Neuron (in vitro differentiated cells): Measurements from ENCODE around the gene VWA5B1.

Source experiments
- H2AFZ ChIP-seq: one replicate; pipeline ENCODE4 v1.6.1; 2013; ENCODE audit warnings: low read depth, mild to moderate bottlenecking, inconsistent platforms, low read length, moderate library complexity
- H3K27me3 ChIP-seq: one replicate; pipeline ENCODE4 v1.6.1; 2013; ENCODE audit warnings: low read length; ENCODE audit not compliant: insufficient read depth
- H3K36me3 ChIP-seq: one replicate; pipeline ENCODE4 v1.6.1; 2013; ENCODE audit warnings: low read length; ENCODE audit not compliant: insufficient read depth
- H3K4me1 ChIP-seq: one replicate; pipeline ENCODE4 v1.6.1; 2013; ENCODE audit warnings: low read length; ENCODE audit not compliant: insufficient read depth
- H3K4me3 ChIP-seq: 2 replicates; pipeline ENCODE4 v1.5.1; 2013; ENCODE audit warnings: mild to moderate bottlenecking, low read length, moderate library complexity
- H3K9me3 ChIP-seq: one replicate; pipeline ENCODE4 v1.6.1; 2013; ENCODE audit warnings: low read length

Gene VWA5B1

DNA sequence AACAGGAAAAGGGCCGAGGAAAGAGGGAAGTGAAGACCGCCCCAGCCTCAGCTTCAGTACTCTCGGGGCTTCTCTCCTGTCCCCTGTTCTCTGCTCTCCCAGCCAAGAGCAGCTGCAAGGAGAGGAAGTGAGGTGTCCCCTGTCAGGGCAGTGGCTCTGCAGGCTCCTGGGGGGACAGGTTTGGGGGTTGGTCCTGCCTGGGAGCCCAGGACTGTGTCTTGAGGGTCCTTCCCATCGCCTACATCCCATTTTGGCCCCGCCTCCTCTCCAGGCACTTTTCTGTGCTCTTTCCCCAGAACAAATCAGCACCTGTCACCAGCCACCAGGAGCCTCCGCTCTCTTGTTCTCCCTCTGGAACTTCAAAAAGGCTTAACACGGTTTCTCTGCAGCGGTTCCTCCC is 82.6 kb downstream of the VWA5B1 start:
- H3K4me1 ChIP-seq, result no peaks in the 10 kb centered on the region
- H3K9me3 ChIP-seq, result no peaks in the 10 kb centered on the region
- H2AFZ ChIP-seq, result no peak overlapping the region
- peaks cover 37% of the 10 kb centered on the region for H3K27me3 ChIP-seq
- no peak overlapping the region for H3K4me3 ChIP-seq
- H3K36me3 ChIP-seq, result no peaks in the 10 kb centered on the region

GRCh38 chr1:20373764-20374163 is 83.1 kb downstream of the VWA5B1 start:
- no peak overlapping the region for H2AFZ ChIP-seq
- H3K4me1 ChIP-seq, result no peaks in the 10 kb centered on the region
- H3K4me3 ChIP-seq, result no peak overlapping the region
- no peaks in the 10 kb centered on the region for H3K36me3 ChIP-seq
- H3K27me3 ChIP-seq, result peaks cover 33% of the 10 kb centered on the region
- H3K9me3 ChIP-seq, result no peaks in the 10 kb centered on the region

DNA sequence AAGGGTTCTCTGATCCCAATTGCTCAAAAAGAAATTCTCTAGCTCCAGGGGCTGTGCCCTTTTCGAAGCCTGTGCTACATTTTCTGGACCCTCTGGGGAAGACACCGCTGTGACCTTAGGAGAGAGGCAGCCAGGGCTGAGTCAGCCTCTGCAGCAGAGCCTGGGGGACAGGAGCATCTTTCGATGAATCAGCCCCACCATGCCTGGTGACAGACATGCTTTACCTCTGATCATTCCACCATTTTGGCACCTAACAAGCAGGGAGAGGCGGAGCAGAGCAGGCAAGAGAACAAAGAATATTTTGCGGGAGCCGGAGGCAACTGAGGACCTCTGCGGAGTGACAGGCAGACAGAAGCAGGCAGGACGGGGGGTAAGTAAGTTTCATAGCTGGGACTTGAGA is 84.9 kb downstream of the VWA5B1 start:
- Histone ChIP-seq H3K4me3 (no peak overlapping the region), H3K27me3 (peaks cover 21% of the 10 kb centered on the region), H3K36me3 (no peaks in the 10 kb centered on the region), H3K4me1 (no peaks in the 10 kb centered on the region), H2AFZ (no peak overlapping the region), H3K9me3 (no peaks in the 10 kb centered on the region)

GRCh38 chr1:20376171-20376570 is 85.5 kb downstream of the VWA5B1 start:
- Histone ChIP-seq H3K9me3 (no peaks in the 10 kb centered on the region), H3K4me1 (no peaks in the 10 kb centered on the region), H2AFZ (no peak overlapping the region), H3K36me3 (no peaks in the 10 kb centered on the region), H3K27me3 (peaks cover 21% of the 10 kb centered on the region), H3K4me3 (no peak overlapping the region)

- peaks cover 21% of the 10 kb centered on the region for H3K27me3 ChIP-seq
- no peak overlapping the region for H3K4me3 ChIP-seq
- H3K9me3 ChIP-seq, result no peaks in the 10 kb centered on the region
- no peaks in the 10 kb centered on the region for H3K4me1 ChIP-seq
- H3K36me3 ChIP-seq, result no peaks in the 10 kb centered on the region
- H2AFZ ChIP-seq, result no peak overlapping the region
Measured at GRCh38 chr1:20376880-20377494, 86.3 kb downstream of the VWA5B1 start.

DNA sequence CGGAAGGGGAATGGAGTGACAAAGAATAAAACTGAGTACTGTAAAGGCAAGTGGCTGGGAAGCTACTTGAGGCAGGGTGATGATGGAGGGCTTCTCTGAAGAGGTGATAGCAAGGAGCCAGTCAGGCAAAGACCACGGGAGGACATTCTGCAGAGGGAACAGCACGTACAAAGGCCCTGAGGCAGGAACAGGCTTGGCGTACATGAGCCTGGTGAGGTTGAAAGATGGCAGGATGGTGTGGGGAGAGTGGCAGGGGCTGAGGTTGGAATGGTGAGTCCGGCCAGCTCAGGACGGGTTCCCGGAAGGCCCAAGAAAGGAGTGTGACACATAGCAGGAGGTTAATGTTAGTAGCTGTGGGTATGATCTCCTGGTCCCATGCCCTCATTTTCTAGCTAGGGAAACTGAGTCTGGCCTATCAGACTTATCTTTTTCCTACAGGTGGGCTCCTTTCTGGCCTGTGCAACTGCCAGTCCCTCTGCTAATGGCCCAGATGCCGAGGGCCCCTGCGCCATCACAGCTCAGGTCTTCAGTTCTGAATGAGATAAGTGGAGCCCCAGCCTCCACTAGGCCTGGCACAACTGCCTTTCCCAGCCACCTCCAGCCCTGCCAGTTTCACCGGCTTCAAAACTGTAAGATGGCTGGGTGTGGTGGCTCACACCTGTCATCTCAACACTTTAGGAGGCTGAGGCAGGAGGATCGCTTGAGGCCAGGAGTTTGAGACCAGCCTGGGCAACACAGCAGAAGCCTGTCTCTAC is 87.0 kb downstream of the VWA5B1 start:
- H2AFZ ChIP-seq, result no peak overlapping the region
- H3K4me1 ChIP-seq, result no peaks in the 10 kb centered on the region
- H3K27me3 ChIP-seq, result peaks cover 21% of the 10 kb centered on the region
- no peaks in the 10 kb centered on the region for H3K9me3 ChIP-seq
- no peaks in the 10 kb centered on the region for H3K36me3 ChIP-seq
- no peak overlapping the region for H3K4me3 ChIP-seq

DNA sequence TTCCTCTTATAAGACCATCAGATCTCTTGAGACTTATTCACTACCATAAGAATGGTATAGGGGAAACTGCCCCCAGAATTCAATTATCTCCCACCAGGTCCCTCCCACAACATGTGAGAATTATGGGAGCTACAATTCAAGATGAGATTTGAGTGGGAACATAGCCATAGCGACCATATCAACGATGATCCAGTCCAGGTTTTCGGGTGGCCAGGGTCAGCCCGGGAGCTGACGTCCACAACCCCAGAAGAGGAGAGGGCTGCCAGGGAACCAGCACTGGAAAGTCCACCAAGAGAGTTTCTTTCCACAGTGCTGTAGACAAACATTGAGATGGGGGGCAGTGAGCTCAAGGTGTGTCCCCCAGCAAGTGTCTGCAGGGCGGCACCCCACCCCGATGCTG is 88.4 kb downstream of the VWA5B1 start:
- no peak overlapping the region for H3K4me3 ChIP-seq
- H3K4me1 ChIP-seq, result no peaks in the 10 kb centered on the region
- no peaks in the 10 kb centered on the region for H3K36me3 ChIP-seq
- H3K27me3 ChIP-seq, result peaks cover 17% of the 10 kb centered on the region
- H3K9me3 ChIP-seq, result no peaks in the 10 kb centered on the region
- H2AFZ ChIP-seq, result no peak overlapping the region

DNA sequence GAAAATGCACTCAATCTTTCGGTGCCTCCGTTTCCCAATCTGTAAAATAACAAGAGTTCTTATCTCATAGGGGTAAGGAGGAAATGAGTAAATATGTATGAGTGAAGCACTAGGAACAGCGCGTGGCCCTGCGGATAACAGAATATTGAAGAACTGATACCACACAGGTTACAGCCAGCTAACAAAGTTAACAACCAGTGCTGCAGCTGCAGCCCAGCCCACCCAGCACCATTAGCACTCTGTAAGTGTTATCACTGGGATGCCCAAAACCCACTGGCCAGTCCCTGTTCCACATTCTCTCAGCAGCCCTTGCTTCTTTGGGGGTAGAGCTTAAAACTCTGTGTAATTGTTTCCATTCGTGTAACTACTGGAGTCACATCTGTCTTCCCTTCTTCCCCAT is 89.5 kb downstream of the VWA5B1 start:
- Histone ChIP-seq H3K9me3 (no peaks in the 10 kb centered on the region), H3K27me3 (peaks cover 13% of the 10 kb centered on the region), H3K4me3 (no peak overlapping the region)

DNA sequence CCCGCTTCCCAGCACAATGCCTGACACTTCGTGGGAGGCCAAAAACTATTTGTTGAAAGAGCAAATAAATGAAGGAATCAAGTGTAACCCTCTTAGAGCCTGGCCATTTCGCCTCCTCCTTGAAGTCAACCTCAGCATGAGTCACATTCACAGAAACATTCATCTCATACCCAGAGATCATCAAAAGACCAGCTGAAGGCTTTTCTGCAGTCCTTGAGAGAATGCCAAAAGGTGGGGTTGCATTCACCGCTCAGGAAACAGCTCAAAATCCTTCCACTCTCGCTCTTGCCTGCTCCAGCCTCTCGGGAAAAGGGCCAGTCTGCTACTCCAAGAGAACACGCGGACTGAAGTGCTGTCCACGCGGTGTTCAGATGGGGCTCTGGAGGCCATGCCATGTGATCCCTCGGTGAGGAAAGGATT is 90.0 kb downstream of the VWA5B1 start:
- Histone ChIP-seq H3K9me3 (no peaks in the 10 kb centered on the region), H3K4me1 (no peaks in the 10 kb centered on the region), H3K36me3 (no peaks in the 10 kb centered on the region), H3K27me3 (peaks cover 13% of the 10 kb centered on the region), H2AFZ (no peak overlapping the region), H3K4me3 (no peak overlapping the region)

More for the DNA sequence above, 89.5 kb downstream of the VWA5B1 start:
- H2AFZ ChIP-seq, result no peak overlapping the region
- no peaks in the 10 kb centered on the region for H3K36me3 ChIP-seq
- no peaks in the 10 kb centered on the region for H3K4me1 ChIP-seq

- Histone ChIP-seq H3K4me1 (no peaks in the 10 kb centered on the region), H2AFZ (no peak overlapping the region), H3K4me3 (no peak overlapping the region), H3K27me3 (peaks cover 15% of the 10 kb centered on the region), H3K9me3 (no peaks in the 10 kb centered on the region), H3K36me3 (no peaks in the 10 kb centered on the region)
Measured at GRCh38 chr1:20381045-20381641, 90.5 kb downstream of the VWA5B1 start.

GRCh38 chr1:20381961-20382360 is 91.3 kb downstream of the VWA5B1 start:
- no peaks in the 10 kb centered on the region for H3K36me3 ChIP-seq
- no peaks in the 10 kb centered on the region for H3K9me3 ChIP-seq
- H3K4me3 ChIP-seq, result no peak overlapping the region
- H2AFZ ChIP-seq, result no peak overlapping the region
- peaks cover 2% of the 10 kb centered on the region for H3K4me1 ChIP-seq
- peaks cover 18% of the 10 kb centered on the region for H3K27me3 ChIP-seq

DNA sequence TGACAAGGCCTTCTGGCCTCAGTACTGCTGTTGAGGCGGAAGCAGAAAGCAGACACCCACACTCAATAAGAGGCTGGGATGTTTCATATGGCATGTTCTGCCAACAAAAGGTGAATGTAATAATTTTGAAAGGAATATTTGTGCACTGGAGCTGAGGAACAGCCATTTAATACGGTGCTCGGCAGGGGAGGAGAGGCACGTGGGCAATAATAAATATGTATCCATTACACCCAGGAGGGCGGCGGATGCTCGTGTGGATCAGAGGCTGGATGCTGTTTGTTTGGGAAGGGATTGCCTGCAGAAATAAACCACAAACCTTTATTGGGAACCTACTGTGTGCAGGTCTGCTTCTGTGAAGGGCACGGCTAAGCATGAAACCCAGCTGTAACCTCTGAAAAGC is 92.0 kb downstream of the VWA5B1 start:
- Histone ChIP-seq H3K27me3 (peaks cover 23% of the 10 kb centered on the region), H2AFZ (no peak overlapping the region)

DNA sequence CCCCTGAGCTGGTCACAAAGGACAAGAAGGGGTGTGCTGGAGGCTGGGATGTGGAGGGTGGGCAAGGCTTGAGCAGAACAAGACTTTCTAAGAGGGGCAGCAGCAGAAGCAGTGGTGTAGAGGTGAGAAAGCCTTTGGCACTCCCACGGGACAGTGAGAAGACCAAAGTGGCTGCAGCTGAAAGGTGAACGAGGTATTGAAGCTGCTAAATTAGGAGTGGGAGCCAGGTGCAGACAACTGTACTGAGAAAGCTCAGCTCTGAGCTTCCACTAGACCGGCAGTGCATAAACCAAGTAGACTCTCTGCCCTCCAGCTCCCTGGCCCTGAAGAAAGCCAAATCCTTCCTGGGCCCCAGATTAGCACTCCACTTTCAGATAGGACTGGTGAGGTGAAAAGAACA is 93.0 kb downstream of the VWA5B1 start:
- H3K9me3 ChIP-seq, result no peaks in the 10 kb centered on the region
- H3K4me1 ChIP-seq, result peaks cover 2% of the 10 kb centered on the region
- no peak overlapping the region for H3K4me3 ChIP-seq
- H2AFZ ChIP-seq, result no peak overlapping the region
- H3K36me3 ChIP-seq, result no peaks in the 10 kb centered on the region
- peaks cover 27% of the 10 kb centered on the region for H3K27me3 ChIP-seq

More for the DNA sequence above, 92.0 kb downstream of the VWA5B1 start:
- H3K4me3 ChIP-seq, result no peak overlapping the region
- peaks cover 2% of the 10 kb centered on the region for H3K4me1 ChIP-seq
- no peaks in the 10 kb centered on the region for H3K9me3 ChIP-seq
- no peaks in the 10 kb centered on the region for H3K36me3 ChIP-seq
